NCI-H1105 treated with DMSO at 0.1 percent for 48 hours (cell line): ENCODE data around the gene CARD19.
"Not testable (repeated sequence)": the region's sequence is repeated elsewhere in the genome, so short reads cannot be mapped to it uniquely, and the experiment has no call there.

Source experiments
- DNase-seq: peaks from one replicate; lab custom pipeline; 2025; lab: John Stamatoyannopoulos, UW

The CARD19 gene

DNA sequence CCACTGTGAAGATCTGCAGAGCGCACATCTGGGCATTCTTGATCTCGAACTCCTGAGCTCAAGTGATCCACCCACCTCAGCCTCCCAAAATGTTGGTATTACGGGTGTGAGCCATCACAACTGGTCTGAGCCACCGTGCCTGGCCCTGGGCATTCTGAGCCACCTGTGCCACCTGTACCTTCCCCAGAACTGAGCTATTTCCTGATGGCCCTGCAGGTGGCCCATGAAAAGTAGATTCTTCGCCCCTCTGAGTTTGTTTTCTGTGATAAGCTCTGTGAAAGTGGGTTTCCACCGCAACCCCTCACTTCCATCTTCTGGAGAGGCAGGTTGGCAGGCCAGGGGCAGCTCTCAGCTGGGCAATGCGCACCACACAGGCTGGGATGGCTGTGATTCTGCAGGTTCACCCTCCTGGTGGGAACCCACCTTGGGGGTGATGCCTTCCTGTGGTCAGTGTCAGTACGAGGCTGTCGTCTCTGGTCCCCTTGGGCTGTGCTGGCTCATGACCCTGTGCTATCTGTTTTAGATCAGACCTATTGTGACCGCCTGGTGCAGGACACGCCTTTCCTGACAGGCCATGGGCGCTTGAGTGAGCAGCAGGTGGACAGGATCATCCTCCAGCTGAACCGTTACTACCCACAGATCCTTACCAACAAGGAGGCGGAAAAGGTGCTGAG, 11.3 kb downstream of the CARD19 start:
- no peak for DNase-seq

DNA sequence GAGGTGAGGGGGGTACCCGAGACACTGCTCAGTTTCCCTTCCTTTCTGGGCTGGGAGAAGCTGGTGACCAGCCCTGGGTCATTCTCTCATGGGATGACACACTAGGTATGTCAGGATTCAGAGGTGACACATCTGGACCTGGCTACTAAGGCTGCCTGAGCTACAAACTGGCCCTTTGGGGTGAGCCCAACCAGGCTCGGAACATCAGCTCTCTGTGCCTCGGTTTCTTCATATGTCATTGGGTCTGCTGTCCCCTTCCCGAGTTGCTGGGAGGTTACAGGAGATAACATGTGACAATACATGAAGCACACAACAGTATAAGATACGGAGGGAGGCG, 11.8 kb downstream of the CARD19 start:
- no peak for DNase-seq

DNA sequence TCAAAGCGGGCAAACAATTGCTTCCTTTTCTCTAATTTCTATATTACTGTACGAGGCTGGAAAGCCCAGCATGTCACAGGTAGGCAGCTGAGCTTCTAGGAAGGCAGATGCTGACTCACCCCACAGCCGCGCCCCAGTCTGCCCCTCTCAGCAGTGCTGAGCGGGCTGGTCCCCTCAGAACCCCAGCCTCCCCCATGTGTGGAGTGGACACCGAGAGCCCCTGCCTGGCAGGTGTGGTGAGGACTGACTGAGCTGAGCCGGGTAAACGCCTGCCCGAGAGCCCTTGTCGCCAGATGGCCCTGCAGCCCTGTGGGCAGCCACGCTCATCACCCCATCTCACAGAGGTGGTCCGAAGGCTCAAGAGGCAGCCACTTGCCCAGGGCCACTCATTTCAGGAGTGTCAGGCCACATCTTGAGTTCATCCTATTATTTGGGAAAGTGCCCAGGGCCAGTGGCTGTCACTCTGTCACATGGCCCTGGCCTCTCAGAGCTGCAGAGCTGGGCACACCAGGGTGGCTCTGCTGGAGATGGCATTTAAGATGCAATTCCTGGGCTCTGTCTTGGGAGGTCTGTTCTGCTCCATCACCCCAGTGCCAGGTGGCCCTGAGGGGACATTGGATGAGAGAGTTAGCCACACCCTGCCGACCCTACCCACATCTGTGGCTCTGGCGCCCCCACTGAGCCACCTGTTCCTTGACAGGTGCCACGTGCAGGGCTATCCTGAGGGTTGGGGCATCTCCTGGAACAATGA, 12.4 kb downstream of the CARD19 start:
- DNase-seq, result no peak

DNA sequence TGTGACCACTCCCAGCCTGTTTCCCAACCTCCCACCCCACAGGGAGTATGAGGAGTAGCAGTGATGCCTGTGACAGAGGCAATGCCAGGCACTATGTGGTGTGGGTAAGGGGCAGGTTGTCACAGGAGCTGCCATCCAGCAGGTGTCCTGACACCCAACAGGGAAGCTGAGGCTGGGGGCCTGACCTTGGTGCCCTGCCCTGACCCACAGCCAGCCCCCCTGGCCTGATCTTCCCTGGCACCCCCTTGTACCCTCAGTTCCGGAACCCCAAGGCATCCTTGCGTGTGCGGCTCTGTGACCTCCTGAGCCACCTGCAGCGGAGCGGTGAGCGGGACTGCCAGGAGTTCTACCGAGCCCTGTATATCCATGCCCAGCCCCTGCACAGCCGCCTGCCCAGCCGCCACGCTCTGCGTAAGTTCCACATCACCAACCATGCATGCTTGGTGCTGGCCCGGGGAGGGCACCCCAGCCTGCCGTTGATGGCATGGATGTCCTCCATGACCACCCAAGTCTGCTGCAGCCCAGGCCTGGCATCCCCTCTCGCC, 14.4 kb downstream of the CARD19 start:
- no peak for DNase-seq

DNA sequence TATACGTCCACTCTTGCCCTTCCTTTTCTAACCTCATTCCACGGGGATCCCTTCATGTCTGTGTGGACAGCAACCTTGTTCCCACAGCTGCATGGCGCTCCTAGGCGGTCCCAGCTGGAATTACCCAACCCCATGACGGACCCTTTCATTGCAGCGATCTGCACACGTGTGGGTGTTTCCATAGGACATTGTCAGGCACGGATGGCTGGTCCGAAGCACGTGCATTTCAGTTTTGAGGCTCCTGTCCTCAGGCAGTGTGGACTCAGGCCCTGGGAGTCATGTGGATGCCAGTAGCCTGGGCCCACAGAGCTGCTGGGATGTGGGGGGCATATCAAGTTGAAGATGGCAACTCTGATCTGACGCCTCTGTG, 15.0 kb downstream of the CARD19 start:
- no peak for DNase-seq

DNA sequence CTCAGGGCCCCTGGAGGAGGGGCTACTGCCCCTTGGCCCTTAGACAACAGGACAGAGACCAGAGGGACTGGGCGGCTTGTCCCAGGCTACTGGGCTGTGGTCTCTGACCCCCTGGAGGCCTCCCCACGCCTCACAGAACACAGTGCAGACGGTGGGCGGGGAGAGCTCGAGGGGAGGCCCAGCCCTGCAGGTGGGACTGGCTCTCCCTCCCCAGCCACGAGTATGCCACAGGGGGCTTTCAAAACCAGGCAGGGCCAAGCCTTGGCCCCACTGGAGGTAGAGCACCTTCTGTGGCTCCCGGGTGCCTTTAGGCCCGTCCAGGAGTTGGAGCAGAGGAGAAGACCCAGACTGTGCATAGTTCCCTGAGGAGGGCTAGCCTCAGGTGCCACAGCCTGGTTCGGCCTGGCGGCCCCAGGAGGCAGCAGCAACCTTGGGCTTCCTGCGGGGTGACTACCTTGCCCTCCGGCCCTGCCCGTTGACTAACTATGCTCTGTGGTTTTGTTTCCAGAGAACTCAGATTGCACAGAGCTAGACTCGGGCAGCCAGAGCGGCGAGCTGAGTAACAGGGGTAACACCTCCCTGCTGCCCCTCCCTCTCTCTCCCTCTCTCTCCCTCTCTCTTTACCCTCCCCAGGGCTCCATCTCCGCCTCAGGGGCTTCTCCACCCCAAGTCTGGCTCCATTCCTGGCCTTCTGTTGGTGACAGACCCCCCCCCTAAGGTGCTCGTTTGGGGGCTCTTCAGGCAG, 15.5 kb downstream of the CARD19 start:
- no peak for DNase-seq

DNA sequence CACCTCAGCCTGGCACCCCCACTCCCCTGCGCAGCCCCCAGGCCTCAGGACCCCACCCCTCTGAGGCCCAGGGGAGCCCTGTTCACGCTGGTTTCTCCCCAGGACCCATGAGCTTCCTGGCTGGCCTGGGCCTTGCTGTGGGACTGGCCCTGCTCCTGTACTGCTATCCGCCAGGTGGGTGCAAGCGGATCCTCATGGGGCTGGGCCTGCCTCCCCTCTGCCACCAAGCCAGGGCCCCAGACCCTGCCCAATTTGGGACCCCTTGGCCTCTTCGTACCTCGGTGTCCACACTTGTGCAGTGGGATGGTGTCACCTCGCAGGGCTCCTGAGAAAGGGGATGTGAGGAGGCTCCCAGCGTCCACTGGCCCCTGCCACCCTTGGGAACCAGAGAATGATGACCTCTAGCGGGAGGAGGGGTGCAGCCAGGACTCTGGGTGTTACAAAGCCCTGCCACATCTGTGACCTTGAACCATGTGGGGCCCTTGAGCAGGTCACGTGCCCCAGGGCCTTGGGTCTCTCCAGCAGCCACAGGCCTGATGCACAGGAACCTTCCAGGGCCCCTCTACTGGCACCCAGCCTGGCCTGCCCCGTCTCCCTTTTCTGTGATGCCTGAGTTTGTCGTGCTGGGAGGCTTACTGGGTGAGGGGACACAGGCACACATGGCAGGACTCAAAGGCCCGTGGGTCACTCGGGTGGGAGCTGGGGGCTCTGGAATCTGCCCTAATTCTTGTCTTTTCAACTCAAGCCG, 16.3 kb downstream of the CARD19 start:
- no peak for DNase-seq

DNA sequence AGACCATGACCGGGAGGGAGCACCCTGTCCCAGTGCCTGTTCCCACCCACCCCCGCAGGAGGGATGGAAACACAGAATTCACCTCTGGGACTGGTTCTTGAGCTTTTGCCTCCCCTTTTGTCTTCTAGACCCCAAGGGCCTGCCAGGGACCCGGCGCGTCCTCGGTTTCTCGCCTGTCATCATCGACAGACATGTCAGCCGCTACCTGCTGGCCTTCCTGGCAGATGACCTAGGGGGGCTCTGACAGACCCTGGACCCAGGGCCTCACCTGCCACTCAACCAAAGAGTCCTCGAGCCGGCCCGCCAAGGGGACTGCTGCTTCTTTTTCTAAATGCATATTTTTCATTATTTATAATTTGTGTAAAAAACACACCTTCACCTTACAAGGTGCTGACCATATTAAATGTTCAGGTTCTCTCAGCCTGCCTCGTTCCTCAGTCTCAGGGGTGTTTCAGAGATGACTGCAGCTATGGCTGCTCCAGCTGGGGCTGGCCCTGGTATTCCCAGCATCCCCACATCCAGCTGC, 16.9 kb downstream of the CARD19 start:
- DNase-seq, result no peak

DNA sequence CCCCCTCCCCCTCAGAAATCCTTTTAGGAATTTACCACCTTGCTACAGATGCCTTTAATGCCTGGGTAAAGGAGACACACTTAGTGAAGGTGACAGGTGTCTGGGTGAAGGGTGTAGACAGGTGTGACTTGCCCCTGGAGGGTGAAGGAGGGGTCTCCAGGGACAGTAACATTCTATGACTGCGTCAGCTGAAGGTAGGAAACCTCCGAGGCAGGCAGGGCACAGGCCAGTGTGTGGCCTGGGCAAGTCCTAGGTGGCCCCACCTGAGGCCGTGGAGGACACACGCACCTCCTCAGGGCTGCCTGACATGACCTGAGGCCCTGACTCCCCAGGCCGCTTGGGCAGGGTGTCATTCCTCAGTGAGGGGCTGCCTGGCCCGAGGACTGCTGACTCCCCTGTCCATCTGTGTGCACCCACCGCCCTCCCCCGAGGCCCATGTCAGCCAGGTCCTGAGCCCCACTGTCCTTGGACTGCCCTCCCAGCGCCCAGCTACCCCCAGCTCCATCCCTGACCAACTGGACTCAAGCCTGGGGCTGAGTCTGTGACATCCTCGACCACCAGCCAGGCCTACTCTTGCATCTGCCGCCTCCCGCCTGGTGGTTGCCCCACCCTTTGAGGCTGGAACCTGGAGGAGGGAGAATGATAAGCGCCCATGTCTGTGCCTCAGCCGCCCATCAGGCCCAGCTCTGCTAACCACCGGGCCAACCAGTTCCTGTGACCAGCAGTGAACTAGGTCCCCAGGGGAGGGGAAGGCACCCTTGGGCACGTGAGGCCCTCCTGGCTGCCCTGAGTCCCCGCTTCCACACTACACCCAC, 18.4 kb downstream of the CARD19 start:
- DNase-seq, result no peak

DNA sequence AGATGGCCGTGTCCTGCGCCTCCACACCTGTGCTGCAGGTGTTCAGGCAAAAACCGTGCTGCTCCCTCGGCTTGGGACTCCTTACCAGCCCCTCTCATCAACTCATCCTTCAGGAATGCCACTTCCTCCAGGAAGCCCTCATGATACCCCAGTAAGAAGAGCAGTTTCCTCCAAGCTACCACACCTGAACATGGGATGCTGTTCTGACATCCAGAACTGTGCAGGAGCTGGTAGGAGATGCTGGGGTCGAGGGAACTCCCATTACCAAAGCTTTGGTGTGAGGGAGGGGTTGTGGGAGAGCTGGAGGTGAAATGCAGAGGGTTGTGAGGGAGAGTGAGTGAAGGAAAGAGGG, 18.9 kb downstream of the CARD19 start:
- DNase-seq, result no peak

DNA sequence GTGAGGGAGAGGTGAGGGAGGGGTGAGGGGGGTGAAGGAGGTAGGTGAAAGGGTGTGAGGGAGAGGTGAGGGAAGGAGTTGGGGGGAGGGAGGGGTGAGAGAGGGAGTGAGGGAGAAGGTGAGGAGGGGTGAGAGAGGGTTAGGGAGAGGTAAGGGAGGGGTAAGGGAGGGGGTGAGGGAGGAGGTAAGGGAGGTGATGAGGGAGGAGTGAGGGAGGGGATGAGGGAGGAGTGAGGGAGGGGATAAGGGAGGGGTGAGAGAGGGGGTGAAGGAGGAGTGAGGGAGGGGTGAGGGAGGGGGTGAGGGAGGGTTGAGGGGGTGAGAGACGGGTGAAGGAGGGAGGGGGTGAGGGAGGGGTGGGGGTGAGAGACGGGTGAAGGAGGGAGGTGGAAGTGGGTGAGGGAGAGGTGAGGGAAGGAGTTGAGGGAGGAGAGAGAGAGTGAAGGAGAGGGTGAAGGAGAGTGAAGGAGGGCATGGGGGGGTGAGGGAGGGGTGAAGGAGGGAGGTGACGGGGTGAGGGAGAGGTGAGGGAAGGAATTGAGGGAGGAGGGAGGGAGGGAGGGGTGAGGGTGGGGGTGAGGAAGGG, 19.6 kb downstream of the CARD19 start:
- no peak for DNase-seq

DNA sequence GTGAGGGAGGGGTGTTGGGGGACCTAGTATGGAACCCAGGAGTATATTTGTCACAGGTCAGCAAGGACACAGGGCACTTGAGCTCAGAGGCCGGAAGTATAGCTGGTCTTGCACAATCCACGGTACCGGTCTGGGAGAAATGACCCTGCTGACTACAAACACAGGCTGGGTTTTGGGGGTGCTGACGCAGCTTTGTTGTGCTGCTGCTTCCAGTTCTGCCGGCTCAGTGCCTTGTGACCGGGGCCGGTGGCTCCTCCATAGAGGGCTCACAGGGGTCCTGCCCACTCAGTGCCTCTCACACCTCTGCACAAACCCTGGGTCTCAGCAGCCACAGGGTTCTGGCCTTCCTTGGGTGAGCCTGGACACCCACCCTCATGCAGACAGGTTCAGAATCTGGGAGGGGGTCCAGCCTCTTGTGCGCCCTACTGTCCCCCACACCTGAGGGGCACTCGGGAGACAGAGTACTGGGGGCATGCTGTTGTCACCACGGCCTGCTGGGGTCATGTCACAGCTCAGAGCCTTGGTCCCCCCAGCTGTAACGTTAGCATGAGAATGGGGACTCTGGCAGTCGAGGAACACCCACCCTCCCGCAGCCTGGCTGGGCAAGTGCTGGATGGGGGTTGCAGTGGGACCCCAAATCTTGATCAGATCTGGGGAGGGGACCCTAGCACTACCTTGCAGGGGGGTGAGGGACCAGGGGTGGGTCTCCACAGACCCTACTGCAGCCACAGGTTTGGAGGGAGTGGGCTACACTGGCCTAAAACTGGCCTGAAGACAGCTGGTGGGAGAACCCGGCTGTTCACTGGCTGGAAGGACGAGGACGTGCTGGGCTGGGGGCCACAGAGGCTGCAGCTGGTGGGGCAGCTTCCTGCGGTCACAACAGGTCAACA, 20.3 kb downstream of the CARD19 start:
- DNase-seq, result no peak

DNA sequence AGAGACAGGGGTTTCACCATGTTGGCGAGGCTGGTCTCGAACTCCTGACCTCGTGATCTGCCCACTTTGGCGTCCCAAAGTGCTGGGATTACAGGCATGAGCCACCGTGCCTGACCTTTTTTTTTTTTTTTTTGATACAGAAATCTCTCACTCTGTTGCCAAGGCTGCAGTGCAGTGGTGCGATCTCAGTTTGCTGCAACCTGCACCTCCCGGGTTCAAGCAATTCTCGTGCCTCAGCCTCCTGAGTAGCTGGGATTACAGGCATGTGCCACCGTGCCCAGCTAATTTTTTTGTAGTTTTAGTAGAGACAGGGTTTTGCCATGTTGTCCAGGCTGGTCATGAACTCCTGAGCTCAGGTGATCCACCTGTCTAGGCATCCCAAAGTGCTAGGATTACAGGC, 21.5 kb downstream of the CARD19 start:
- DNase-seq, result not testable (repeated sequence)

DNA sequence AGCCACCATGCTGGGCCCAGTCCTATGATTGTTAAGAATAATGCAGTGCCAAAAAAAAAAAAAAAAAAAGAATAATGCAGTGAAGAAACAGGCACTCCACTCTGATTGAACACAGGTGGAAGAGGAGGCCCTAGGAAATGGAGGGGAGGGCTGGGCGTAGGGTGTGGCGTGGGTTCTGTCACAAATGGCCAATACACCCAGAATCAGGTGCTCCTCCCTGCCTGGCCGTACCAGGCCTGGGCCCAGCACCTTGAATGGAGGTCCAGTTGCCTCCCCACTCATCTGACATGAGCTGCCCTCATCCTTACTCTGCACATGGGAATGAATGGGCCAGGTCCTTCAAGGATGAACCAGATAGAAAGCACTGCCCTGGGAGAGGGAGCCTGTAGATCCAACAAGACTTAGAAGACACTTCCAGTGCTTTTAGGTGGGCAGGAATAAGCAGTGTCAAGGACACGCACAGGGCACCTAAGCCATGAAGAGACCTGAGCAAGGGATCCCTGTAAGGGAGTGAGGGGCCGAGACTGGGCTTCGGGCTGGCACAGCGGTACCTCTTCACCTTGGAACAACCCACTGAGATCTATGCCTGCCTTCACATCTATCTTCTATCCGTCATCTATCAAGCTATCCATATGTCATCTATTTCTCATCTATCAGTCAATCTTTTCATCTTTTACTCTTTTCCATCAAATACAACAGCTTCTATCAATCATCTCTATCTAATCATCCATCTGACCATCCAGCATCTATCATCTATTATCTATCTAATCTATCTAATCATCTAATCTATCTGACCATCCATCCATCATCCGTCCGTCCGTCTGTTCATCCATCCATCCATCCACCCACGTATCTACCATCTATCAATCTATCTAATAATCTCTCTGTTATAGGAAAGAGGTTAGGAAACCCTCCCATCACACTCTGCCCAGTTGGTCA, 22.2 kb downstream of the CARD19 start:
- no peak for DNase-seq

DNA sequence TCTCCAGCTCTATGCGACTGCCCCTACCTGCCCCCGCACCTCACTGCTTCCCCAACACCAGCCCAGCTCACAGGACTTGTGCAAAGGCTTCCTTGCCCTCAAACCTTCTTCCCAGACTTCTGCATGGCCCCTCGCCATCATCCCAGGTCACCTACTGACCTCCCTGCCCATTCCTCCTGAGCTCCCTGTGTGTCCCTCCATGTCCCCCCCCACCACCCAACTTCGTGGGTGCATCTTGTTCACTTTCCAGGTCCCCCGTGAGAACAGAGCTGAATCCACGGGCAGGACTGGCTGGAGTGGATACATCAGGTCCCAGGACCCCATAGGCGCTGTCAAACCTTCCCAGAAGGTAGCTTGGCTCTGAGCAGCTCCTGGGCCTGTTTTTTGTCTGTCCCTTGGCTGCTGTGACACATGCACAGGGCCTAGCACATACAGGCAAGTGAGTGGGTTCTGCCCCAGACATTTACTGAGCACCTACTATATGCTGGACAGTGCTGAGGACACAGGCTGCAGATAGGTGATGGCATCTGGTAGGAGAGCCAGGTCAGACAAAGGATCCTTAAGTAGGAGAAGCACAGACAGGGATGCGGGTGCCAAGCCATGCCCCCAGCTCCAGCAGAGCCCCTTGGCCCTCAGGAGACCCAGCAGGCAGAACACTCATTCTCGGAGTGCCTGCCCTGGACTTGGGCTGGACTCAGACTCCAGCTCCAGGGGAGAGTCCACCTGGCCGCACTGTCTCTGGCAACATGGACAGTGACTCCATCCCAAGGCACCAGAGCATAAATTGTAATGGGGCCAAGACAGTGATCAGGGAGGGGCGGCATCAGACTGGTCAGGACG, 23.1 kb downstream of the CARD19 start:
- no peak for DNase-seq

DNA sequence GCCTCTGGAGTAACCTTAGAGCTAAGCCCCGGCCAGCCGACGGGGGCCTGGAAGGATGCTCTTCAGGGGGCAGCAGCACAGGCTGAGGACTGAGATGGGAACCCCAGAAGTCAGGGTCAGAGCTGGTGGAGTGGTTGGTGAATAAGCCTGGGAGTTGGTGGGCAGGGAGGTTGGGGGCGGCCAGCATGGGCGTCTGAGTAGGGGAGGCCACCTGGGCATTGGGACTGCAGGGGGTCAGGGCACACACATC, 23.6 kb downstream of the CARD19 start:
- no peak for DNase-seq

DNA sequence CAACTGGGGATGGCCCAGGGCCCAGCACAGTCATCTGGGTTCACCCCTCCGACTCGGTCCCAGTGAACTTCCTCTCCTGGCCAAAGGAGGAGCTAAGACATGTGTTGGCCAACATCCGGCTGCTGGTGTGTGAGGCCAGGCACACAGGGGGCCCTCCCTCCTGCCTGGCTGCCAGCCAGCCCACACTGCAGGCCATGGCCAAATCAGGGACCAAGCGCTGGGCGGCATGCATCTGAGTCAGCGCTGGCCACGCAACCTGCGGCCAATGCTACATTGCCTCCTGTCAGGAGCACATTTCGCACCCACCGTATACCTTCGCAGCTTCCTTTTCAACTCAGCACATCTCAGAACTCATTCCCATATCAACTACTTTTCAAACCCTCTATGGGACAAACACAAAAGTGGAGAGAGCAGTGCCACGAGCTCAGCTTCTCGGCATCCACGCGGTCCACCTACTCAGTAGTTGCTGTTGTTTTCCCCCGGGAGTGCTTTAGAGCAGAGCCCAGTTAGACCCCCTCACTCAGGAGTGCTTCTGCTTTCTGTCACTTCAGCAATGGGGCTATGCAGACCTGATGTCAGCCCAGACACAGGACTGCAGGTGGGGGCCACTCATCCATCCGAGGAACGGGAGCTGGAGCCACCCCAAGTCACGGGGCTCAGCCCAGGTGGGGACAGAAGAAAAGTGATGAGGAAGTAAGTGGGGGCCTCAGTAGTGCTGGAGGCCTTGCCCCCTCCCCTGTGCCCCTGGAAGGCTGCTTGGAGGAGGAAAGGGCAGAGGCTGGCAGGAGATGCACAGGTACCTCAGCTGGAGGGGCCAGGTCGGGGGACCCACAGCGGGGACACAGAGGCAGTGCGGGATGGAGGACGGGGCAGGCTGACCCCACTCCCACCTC, 24.2 kb downstream of the CARD19 start:
- no peak for DNase-seq
